AG04450 (cell line): ENCODE data around the gene GCH1. TPM values are rescaled to one million over a fixed set of nuclear protein-coding genes. Genes with fewer than 3 reads are reported as not detected.

ENCODE experiments used
- CTCF ChIA-PET: fragments of 300-600, 350-600 bp; formaldehyde crosslinking; extraction: SDS; loops from one replicate; lab custom pipeline; 2022; ENCODE audit warnings: antibody characterized with exemption, inconsistent platforms; lab: Charles Lee
- POLR2A ChIA-PET: fragments of 350-600 bp; formaldehyde crosslinking; extraction: SDS; loops from one replicate; lab custom pipeline; 2021; ENCODE audit warnings: antibody characterized with exemption, inconsistent platforms; lab: Yijun Ruan, JAX
- DNase-seq: peaks from one replicate; pipeline ENCODE4 v3.0.0-alpha.2; 2011; ENCODE audit warnings: low read depth, low spot score
- H3K27ac ChIP-seq: one replicate; pipeline ENCODE4 v1.5.1; 2012; ENCODE audit warnings: low read depth, low read length, control low read depth
- H3K27me3 ChIP-seq: one replicate; pipeline ENCODE4 v1.6.0; 2012; ENCODE audit warnings: low read length; ENCODE audit not compliant: control insufficient read depth, insufficient read depth
- H3K4me3 ChIP-seq: 2 replicates; pipeline ENCODE4 v1.5.1; 2011; ENCODE audit warnings: mild to moderate bottlenecking, low read depth, low read length, control low read depth
- H3K9me3 ChIP-seq: 2 replicates; pipeline ENCODE4 v1.5.1; 2012; ENCODE audit warnings: low read length; ENCODE audit not compliant: control insufficient read depth, insufficient read depth
- CTCF ChIP-seq: IDR thresholded peaks from 2 replicates; pipeline ENCODE4 v1.5.1; 2011; ENCODE audit warnings: low read depth, low read length, control low read depth, inconsistent platforms
- polyA plus RNA-seq: library from polyadenylated mRNA; depleted of rRNA; stranded (reverse); fragments of >200 nt; gene quantifications from 2 replicates; pipeline ENCODE4 v1.2.3, GENCODE V29; 2011

Gene GCH1
- polyA plus RNA-seq, 1 experiment: 0.88 TPM

DNA sequence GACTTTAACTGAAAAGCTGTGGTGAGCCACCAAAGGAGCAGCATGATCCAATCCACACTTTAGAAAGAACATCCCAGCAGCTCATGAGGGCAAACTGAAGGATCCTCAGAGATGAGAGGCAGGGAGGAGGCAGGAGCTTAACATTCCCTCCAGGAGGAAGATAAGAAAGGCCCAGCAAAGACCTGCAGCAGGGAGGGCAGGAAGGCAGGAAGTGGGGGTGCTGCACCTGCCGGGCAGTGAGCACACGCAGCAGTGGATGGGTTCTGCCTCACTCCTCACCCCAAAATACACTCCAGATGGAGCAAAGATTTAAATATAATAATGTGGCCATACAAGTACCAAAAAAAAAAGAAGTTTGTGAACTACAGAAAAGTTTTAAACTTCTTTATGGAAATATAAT lies 48.4 kb downstream of the GCH1 start:
- CTCF ChIA-PET: no interaction called here
- POLR2A ChIA-PET: no interaction called here
- Histone ChIP-seq H3K27ac (no peak overlapping the region), H3K9me3 (no peaks in the 10 kb centered on the region), H3K4me3 (no peak overlapping the region), H3K27me3 (peaks cover 4% of the 10 kb centered on the region)
- no peak for TF ChIP-seq CTCF
- DNase-seq: no peak

GRCh38 chr14:54853339-54853738 lies 49.3 kb downstream of the GCH1 start:
- POLR2A ChIA-PET: no interaction called here
- DNase-seq: no peak
- no peak for TF ChIP-seq CTCF
- no peaks in the 10 kb centered on the region for H3K9me3 ChIP-seq
- H3K27me3 ChIP-seq: peaks cover 9% of the 10 kb centered on the region
- no peak overlapping the region for H3K27ac ChIP-seq
- CTCF ChIA-PET: no interaction called here
- no peak overlapping the region for H3K4me3 ChIP-seq

GRCh38 chr14:54852215-54852614 lies 50.4 kb downstream of the GCH1 start:
- H3K27me3 ChIP-seq: peaks cover 10% of the 10 kb centered on the region
- ChIA-PET CTCF (no interaction called here), POLR2A (no interaction called here)
- no peak overlapping the region for H3K4me3 ChIP-seq
- no peak for DNase-seq
- H3K9me3 ChIP-seq: no peaks in the 10 kb centered on the region
- TF ChIP-seq CTCF: no peak
- no peak overlapping the region for H3K27ac ChIP-seq

DNA sequence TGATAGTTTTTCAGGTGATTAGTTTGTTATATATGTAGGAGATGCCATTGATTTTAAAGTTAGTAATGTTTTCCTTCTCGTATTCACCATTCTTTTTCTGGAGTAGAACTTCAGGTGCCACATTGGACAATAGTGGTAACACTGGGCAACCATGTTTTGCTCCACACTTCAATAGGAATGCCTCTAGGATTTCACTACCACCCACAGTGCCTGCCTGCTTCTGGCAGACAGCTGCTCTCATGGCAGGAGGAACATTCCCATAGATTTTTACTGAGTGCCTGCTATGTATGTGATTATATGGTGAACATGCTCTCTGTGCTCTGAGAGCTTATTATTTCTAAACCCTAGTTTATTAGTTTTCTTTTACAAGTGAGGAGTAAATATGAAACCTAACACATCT lies 53.7 kb downstream of the GCH1 start:
- ChIA-PET CTCF (no interaction called here), POLR2A (no interaction called here)
- Histone ChIP-seq H3K27ac (no peak overlapping the region), H3K9me3 (no peaks in the 10 kb centered on the region), H3K27me3 (peaks cover 7% of the 10 kb centered on the region), H3K4me3 (no peak overlapping the region)
- TF ChIP-seq CTCF: no peak
- no peak for DNase-seq

GRCh38 chr14:54845641-54846040 lies 57.0 kb downstream of the GCH1 start:
- ChIA-PET POLR2A (no interaction called here), CTCF (no interaction called here)
- no peak for DNase-seq
- no peak overlapping the region for H3K27ac ChIP-seq
- H3K4me3 ChIP-seq: no peak overlapping the region
- peaks cover 14% of the 10 kb centered on the region for H3K27me3 ChIP-seq
- no peaks in the 10 kb centered on the region for H3K9me3 ChIP-seq
- TF ChIP-seq CTCF: no peak
